Measurements from ENCODE around the gene SLC17A1.

Gene SLC17A1

GRCh38 chr6:25831532-25832306 is at the start of gene SLC17A1:
Gene SLC17A1 (minus strand): TSS chr6:25832052. CDS start chr6:25830557, 1,495 bp downstream.
- H3K4me1 Mint-ChIP-seq = no peaks in the 10 kb centered on the region
- peak within 1 kb of the TSS; percentile 52 to 73 (median 65) for H3K27ac Mint-ChIP-seq
- no peaks in the 10 kb centered on the region for H3K27me3 Mint-ChIP-seq (ENCODE audit: low read depth)
- no peaks in the 10 kb centered on the region for H3K36me3 Mint-ChIP-seq (ENCODE audit: low read depth)
- no peaks in the 10 kb centered on the region for H3K9me3 Mint-ChIP-seq
- peak within 1 kb of the TSS in 2 of 3 experiments; percentile 49 to 62 for H3K4me3 Mint-ChIP-seq
- TF ChIP-seq, protein P1, sequence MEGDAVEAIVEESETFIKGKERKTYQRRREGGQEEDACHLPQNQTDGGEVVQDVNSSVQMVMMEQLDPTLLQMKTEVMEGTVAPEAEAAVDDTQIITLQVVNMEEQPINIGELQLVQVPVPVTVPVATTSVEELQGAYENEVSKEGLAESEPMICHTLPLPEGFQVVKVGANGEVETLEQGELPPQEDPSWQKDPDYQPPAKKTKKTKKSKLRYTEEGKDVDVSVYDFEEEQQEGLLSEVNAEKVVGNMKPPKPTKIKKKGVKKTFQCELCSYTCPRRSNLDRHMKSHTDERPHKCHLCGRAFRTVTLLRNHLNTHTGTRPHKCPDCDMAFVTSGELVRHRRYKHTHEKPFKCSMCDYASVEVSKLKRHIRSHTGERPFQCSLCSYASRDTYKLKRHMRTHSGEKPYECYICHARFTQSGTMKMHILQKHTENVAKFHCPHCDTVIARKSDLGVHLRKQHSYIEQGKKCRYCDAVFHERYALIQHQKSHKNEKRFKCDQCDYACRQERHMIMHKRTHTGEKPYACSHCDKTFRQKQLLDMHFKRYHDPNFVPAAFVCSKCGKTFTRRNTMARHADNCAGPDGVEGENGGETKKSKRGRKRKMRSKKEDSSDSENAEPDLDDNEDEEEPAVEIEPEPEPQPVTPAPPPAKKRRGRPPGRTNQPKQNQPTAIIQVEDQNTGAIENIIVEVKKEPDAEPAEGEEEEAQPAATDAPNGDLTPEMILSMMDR (IDR thresholded peaks at IDR 0.05; ENCODE audit: unreplicated experiment in 3 of 3) = no peak

- Mint-ChIP-seq H3K4me1 (no peaks in the 10 kb centered on the region), H3K9me3 (no peaks in the 10 kb centered on the region), H3K36me3 (ENCODE audit: low read depth) (no peaks in the 10 kb centered on the region), H3K27me3 (ENCODE audit: low read depth) (no peaks in the 10 kb centered on the region), H3K27ac (no peak overlapping the region), H3K4me3 (no peak overlapping the region)
- TF ChIP-seq, protein P1 (IDR thresholded peaks at IDR 0.05; ENCODE audit: unreplicated experiment in 3 of 3) = no peak
Observed at GRCh38 chr6:25880601-25881000, 48.7 kb upstream of the SLC17A1 start.

DNA sequence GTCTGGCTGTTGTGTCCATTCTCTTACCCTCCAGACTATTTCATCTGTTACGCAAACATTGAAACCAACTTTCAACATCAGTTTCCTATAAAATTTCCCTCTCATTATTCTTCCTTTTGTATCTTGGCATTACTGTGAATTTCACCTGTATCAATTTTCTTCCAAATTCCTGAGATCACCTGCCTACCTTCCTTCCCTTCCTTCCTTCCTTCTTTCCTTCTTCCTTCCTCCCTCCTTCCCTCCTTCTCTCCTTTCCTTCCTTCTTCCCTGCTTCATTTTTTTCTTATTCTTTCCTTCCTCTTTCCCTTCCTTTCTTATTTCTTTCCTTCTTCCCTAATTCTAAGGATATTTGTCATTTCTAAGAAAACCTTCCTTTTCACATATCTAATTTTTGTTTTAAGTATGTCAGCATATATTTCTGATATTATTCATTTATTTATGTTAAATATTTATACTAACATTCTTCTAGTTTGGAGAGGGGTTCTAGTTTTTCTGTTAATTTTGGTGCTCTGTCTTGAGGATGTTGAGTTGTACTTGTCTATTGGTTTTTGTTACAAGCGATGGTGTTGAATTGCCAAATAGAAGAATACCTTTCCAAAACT is 47.0 kb upstream of the SLC17A1 start:
- no peaks in the 10 kb centered on the region for H3K4me1 Mint-ChIP-seq
- TF ChIP-seq, protein P1 (IDR thresholded peaks at IDR 0.05; ENCODE audit: unreplicated experiment in 3 of 3) = no peak
- H3K4me3 Mint-ChIP-seq = no peak overlapping the region
- no peaks in the 10 kb centered on the region for H3K9me3 Mint-ChIP-seq
- no peaks in the 10 kb centered on the region for H3K36me3 Mint-ChIP-seq (ENCODE audit: low read depth)
- H3K27me3 Mint-ChIP-seq (ENCODE audit: low read depth) = no peaks in the 10 kb centered on the region
- H3K27ac Mint-ChIP-seq = no peak overlapping the region

DNA sequence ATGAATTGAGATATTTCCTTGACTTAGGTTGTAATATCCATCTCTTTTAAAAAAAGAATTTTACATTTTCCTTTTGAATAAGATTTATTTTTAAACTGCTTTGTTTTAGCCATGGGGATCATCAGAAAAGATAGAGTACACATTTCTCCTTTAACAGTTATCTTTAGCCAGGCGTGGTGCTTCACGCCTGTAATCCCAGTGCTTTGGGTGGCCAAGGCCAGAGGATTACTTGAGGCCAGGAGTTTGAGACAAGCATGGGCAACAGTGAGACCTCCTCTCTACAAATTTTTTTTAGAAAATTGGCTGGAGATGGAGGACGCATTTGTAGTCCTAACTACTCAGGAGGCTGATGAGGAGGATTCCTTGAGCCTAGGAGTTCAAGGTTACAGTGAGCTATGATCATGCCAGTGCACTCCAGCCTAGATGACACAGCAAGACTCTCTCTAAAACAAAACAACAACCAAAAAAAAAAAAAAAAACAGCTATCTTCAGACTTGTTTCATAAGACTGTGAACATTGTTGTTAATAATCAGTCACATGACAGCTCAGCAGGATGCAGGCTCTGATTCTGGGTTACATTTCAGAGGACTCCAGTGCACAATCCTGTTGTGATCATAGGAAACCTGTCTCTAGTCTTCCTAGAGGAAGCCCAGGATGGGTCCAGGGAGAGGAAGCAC is 44.2 kb upstream of the SLC17A1 start:
- Mint-ChIP-seq H3K36me3 (ENCODE audit: low read depth) (no peaks in the 10 kb centered on the region), H3K4me1 (no peaks in the 10 kb centered on the region), H3K9me3 (peaks cover 3% of the 10 kb centered on the region), H3K27me3 (ENCODE audit: low read depth) (no peaks in the 10 kb centered on the region), H3K27ac (peak overlapping the region in 2 of 3 experiments; percentile 10 to 63), H3K4me3 (no peak overlapping the region)
- TF ChIP-seq, protein P1 (IDR thresholded peaks at IDR 0.05; ENCODE audit: unreplicated experiment in 3 of 3) = no peak

GRCh38 chr6:25875563-25875905 is 43.7 kb upstream of the SLC17A1 start:
- peak overlapping the region in 1 of 3 experiments; percentile 3 for H3K4me3 Mint-ChIP-seq

More at GRCh38 chr6:25875563-25875905, 43.7 kb upstream of the SLC17A1 start:
- Mint-ChIP-seq H3K4me1 (no peaks in the 10 kb centered on the region), H3K27ac (peak overlapping the region in 2 of 3 experiments; percentile 10 to 63), H3K9me3 (peaks cover 3% of the 10 kb centered on the region), H3K27me3 (ENCODE audit: low read depth) (no peaks in the 10 kb centered on the region), H3K36me3 (ENCODE audit: low read depth) (no peaks in the 10 kb centered on the region)
- TF ChIP-seq, protein P1 (IDR thresholded peaks at IDR 0.05; ENCODE audit: unreplicated experiment in 3 of 3) = no peak

Data from nephron (organoid).